Measurements from ENCODE around the gene PLA2G6.

The PLA2G6 gene

GRCh38 chr22:38214302-38215056 is 32.8 kb upstream of the PLA2G6 start:
- peak; percentile 54 to 83 (median 62) for DNase-seq

- peak in 1 of 6 experiments; percentile 31 for DNase-seq
Observed at GRCh38 chr22:38213990-38214301, 32.3 kb upstream of the PLA2G6 start.

DNA sequence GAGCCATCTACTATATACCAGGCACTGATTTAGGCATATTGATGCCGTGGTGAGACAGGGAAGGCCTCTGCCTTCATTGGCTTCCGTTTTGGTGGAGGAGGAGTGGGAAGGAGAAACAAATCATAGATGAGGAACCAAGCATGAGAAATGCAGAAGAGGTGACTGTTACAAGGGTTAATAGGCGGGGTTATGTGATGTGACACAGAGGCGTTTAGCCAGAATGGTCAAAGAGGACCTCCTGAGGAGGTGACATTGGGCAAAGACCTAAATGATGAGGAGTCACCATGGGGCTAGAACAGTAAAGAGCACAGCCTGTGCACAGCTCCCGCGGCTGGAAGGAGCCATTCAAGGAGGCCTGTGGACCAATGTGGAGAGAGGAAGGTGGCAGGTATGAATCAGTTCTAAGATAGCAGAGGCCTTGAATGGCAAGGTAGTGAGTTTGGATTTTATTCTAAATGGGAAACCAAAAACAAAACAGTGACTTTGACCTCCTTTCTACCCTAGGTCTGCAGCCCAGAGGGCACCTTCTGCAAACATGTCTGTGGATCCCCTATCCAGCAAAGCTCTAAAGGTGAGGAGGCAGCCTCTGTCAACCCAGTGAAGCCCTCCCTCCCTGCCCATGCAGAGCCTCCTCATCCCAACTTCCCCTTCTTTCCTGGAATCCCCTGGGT is 31.8 kb upstream of the PLA2G6 start:
- no peak for DNase-seq

DNA sequence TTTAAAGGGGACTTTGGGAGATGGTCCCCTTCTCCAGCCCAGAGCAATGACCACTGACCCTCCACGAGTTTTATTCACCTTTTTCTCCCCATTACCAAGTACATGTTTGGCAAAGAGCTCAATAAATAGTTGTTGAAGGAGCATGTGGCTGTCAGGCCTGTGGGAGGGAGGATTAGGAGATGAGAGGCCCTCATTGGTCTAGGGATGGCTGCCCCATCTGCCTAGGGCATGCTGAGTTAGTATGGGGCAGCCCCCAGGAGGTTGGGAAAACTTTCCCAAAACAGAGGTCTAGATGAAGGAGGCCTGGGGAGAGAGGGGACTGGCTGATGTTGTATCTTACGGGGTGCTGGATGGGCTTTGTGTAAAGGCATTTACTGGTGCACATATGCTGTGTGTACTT is 30.8 kb upstream of the PLA2G6 start:
- no peak for DNase-seq

DNA sequence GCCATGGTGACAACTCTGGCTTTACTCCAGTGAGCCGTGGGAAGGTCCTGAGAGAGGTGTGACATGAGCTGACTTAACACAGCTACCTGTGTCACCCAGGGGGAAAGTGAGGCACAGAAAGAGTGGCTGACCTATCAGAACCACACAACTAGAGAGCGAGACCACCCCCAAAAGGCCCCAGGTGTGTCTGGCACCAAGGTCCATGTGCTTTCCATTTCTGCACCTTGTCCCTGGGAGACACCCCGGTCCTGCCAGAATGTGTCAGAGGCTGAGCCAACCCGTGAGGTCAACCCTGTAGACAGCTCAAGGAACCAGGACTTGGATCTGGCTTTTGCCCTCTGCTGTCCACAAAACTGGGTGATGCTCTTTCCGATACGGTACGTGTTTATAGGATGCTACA is 29.9 kb upstream of the PLA2G6 start:
- no peak for DNase-seq

GRCh38 chr22:38208551-38208968 is 26.9 kb upstream of the PLA2G6 start:
- no peak for DNase-seq

DNA sequence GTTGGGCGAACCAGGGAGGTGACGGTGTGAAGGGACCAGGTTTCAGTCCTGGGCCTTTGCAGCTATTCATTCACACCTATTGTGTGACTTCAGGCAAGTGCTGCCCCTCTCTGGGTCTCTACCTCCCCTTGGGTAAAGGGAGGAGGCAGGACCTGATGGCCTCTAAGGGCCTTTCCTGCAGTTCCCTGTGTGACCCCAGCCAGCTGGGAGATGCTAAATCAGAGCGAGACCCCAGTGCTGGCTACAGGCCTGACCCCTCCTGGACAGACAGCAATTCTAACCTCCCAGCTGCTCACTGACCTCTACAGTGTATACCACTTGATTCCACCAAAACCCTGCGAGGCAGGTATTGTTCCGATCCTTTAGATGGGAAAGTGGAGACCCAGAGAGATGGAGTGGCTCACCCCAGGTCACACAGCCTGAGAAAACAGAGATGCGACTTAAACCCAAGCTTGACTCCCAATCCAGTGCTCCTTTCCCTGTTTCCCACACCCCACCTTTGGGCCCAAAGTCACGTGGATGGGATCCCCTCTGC is 26.3 kb upstream of the PLA2G6 start:
- no peak for DNase-seq

DNA sequence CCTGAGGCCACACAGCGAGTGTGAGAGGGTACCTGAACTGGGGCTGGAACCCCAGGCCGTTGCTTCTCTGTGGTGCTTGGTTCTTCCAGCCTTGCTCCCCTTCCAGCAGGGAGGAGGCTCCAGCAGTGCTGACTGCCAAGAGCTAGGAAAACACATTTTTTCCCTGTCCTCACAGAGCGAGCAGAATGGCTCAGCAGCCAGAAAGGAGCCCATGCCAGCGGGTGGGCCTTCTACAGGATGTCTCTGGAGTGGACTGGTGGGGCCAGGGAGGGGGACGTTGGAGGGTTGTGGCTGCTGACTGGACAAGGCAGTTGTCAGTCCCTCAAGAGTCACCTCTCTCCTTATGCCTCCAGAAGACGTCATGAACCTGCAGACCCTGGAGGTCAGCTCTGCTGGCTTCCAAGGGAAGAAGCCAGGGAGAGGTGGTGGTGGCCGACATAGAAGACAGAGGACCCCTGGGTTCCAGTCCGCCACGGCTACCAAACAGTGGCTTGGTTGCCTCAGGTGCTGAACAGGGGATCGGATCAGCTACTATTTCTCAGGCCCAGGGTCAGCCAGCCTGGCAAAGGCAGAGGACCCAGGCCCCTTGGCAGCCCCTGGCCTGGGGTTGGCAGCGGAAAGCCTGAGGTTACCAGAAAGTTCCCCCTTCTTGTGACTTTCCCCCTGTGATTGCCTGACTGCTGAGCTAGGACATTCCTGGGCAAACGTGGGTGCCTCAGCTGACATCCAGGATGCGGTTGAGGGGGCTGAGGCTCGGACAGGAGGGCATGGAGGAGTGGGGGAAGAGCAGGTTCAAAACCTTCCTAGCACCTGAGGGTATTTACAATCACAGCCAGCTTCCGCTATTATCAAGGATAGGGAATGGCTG is 23.9 kb upstream of the PLA2G6 start:
- no peak for DNase-seq

GRCh38 chr22:38204784-38205183 is 23.2 kb upstream of the PLA2G6 start:
- DNase-seq: no peak

GRCh38 chr22:38203855-38204514 is 22.4 kb upstream of the PLA2G6 start:
- no peak for DNase-seq

DNA sequence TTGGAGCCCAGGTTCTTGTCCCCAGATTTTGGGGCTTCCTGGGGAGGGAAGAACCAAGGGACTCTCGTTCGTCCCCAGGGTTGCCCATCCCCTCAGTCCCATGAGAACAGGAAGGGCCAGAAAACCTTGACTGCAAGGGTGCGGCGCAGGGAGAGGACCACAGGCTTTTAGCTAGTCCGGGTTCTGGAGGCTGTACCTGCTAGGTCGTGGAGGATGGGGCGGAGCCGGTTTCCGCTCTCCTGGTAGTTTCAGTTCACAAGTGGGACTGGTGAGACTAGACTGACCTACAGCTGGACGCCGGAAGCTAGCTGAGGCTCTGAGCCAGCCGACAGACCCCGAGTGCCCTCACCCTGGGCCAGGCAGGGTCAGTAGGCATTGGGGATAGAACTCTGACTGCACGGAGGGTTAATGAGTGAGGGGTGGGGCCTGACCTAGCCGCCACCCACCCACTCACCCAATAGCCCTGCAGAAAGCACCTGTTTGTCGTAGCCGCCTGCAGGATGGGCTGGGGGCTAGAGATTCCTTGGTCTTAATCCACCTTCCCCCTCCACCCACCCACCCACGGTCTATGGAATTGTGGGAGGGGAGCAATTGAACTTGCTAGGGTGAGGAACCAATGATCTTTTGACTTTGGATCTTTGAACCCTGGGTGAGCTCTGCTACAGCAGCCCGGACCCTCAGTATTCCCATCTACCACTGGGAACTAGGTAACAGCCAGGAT is 21.6 kb upstream of the PLA2G6 start:
- DNase-seq: peak in 4 of 6 experiments; percentile 29 to 52 (median 44)

- peak in 5 of 6 experiments; percentile 32 to 58 (median 38) for DNase-seq
Observed at GRCh38 chr22:38202437-38203089, 20.9 kb upstream of the PLA2G6 start.

GRCh38 chr22:38201711-38202436 is 20.2 kb upstream of the PLA2G6 start, which contains the start of gene MAFF:
MAFF (plus strand) TSS chr22:38201994; CDS start chr22:38213854, 11,860 bp downstream.
- peak; percentile 63 to 87 (median 79) for DNase-seq

DNA sequence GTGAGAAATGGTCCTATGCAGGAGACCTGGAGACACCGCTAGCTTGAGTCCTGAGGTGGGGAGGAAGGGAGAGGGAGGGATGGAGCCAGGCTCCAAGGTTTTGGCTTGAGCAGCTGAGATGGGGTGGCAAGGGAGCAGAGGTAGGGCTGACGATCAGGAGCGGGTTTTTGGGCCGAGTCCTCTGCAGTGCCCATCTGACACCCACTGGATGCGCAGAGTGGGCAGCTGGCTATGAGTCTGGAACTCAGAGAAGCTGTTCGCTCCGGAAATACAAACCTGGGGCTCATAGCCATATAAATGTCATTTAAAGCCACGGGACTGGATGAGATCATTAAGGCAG is 19.7 kb upstream of the PLA2G6 start:
- DNase-seq: no peak

DNA sequence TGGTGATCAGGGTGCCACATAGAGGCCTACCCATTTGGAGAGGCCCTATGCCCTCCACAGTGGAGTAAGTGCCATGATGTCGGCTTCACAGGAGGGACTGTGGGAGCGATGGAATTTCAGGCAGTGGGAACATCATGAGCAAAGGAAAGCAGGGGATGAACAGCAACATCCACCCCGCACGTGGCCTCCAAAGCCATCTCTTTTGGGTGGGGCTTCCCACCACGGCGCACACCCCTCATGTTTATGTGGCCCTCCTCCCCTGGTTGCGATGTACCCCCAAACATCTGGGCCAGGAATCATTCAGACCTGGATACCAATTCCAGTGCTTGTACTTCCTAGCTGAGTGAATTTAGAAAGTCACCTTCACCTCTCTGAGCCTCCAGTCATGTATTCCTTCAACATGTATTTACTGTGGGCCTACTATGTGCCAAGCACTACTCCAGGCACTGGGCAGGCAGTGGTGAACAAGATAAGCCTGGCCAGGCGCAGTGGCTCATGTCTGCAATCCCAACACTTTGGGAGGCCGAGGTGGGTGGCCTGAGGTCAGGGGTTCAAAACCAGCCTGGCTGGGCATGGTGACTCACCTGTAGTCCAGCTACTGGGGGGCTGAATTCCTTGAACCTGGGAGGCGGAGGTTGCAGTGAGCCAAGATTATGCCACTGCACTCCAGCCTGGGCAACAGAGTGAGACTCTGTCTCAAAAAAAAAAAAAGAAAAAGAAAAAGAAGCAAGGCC is 18.4 kb upstream of the PLA2G6 start:
- DNase-seq: no peak

GRCh38 chr22:38196791-38197419 is 15.3 kb upstream of the PLA2G6 start:
- DNase-seq: no peak

GRCh38 chr22:38193580-38193979 is 11.9 kb upstream of the PLA2G6 start:
- DNase-seq: no peak

- no peak for DNase-seq
Observed at GRCh38 chr22:38192475-38192863, 10.8 kb upstream of the PLA2G6 start.

- DNase-seq: no peak
Observed at GRCh38 chr22:38191731-38192474, 10.3 kb upstream of the PLA2G6 start.
